OCI-LY1 (cell line): ENCODE measurements around the gene ADGRV1.

Experiments used
- EZH2 ChIP-seq: fragments of 200-600 bp; sonication (generic), shearing (Covaris generic); IDR thresholded peaks from 2 replicates; pipeline ENCODE4 v1.8.0; 2017; ENCODE audit warnings: borderline replicate concordance, mixed run types, mild to moderate bottlenecking, antibody characterized with exemption, low read length, moderate library complexity, mixed read lengths
- TF ChIP-seq, protein P1 (sequence below): fragments of 200-600 bp; sonication (generic), shearing (Covaris generic); IDR thresholded peaks from 2 replicates; pipeline ENCODE4 v1.5.1; 2017; ENCODE audit warnings: mild to moderate bottlenecking, antibody characterized with exemption, low read length, moderate library complexity, mixed read lengths

GRCh38 chr5:91072881-91073280 lies 514.3 kb downstream of the ADGRV1 start:
- no peak for TF ChIP-seq EZH2
- TF ChIP-seq, protein P1, sequence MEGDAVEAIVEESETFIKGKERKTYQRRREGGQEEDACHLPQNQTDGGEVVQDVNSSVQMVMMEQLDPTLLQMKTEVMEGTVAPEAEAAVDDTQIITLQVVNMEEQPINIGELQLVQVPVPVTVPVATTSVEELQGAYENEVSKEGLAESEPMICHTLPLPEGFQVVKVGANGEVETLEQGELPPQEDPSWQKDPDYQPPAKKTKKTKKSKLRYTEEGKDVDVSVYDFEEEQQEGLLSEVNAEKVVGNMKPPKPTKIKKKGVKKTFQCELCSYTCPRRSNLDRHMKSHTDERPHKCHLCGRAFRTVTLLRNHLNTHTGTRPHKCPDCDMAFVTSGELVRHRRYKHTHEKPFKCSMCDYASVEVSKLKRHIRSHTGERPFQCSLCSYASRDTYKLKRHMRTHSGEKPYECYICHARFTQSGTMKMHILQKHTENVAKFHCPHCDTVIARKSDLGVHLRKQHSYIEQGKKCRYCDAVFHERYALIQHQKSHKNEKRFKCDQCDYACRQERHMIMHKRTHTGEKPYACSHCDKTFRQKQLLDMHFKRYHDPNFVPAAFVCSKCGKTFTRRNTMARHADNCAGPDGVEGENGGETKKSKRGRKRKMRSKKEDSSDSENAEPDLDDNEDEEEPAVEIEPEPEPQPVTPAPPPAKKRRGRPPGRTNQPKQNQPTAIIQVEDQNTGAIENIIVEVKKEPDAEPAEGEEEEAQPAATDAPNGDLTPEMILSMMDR: no peak
